ENCODE data around the gene FOSL2.

The FOSL2 gene

DNA sequence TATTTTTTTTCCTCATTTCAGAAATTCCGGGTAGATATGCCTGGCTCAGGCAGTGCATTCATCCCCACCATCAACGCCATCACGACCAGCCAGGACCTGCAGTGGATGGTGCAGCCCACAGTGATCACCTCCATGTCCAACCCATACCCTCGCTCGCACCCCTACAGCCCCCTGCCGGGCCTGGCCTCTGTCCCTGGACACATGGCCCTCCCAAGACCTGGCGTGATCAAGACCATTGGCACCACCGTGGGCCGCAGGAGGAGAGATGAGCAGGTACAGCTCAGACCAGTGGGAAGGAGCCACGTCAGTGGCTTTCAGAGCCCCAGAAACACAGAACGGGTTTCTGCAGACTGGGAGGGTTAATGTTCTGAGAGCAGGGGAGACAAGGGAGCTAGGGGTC, 11.4 kb downstream of the FOSL2 start:
- WGBS (ENCODE audit: insufficient coverage, insufficient read length), result no CpG with 5 or more reads among the region's 11 CpGs
- Histone ChIP-seq H3K9me3 (ENCODE audit: control insufficient read depth, insufficient read depth, low read length) (no peaks in the 10 kb centered on the region), H3K27ac (ENCODE audit: low read length) (no peak overlapping the region), H3K4me3 (ENCODE audit: low read length) (no peak overlapping the region), H3K27me3 (ENCODE audit: control insufficient read depth, insufficient read depth, low read length) (no peaks in the 10 kb centered on the region), H3K36me3 (ENCODE audit: control insufficient read depth, insufficient read depth, low read length) (no peaks in the 10 kb centered on the region), H3K4me1 (ENCODE audit: control insufficient read depth, insufficient read depth, low read length) (no peaks in the 10 kb centered on the region)
- no peak for DNase-seq (ENCODE audit: low read depth, low spot score)

DNA sequence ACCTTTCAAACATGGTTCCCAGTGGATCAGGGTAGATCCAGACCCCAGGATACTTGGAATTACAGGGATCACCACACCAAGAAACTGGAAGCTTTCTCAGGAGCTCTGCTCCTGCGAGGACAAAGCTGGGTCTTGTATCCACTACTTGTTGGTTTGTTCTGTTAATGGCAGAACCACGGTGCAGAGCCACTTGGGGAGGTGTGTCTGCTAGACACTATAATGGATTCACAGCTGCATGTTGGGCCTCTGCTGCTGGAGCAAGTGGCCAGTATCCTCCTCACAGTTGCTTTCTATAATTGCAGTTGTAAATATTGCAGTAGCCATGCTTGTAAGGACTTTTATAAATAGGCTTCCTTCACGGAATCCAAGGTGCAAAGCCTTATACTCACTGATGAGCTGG, 12.9 kb downstream of the FOSL2 start:
- no peak for DNase-seq (ENCODE audit: low read depth, low spot score)
- no peaks in the 10 kb centered on the region for H3K9me3 ChIP-seq (ENCODE audit: control insufficient read depth, insufficient read depth, low read length)
- no peaks in the 10 kb centered on the region for H3K4me1 ChIP-seq (ENCODE audit: control insufficient read depth, insufficient read depth, low read length)
- no peaks in the 10 kb centered on the region for H3K27me3 ChIP-seq (ENCODE audit: control insufficient read depth, insufficient read depth, low read length)
- H3K4me3 ChIP-seq (ENCODE audit: low read length), result no peak overlapping the region
- no CpG with 5 or more reads among the region's 3 CpGs for WGBS (ENCODE audit: insufficient coverage, insufficient read length)
- H3K27ac ChIP-seq (ENCODE audit: low read length), result no peak overlapping the region
- H3K36me3 ChIP-seq (ENCODE audit: control insufficient read depth, insufficient read depth, low read length), result no peaks in the 10 kb centered on the region

DNA sequence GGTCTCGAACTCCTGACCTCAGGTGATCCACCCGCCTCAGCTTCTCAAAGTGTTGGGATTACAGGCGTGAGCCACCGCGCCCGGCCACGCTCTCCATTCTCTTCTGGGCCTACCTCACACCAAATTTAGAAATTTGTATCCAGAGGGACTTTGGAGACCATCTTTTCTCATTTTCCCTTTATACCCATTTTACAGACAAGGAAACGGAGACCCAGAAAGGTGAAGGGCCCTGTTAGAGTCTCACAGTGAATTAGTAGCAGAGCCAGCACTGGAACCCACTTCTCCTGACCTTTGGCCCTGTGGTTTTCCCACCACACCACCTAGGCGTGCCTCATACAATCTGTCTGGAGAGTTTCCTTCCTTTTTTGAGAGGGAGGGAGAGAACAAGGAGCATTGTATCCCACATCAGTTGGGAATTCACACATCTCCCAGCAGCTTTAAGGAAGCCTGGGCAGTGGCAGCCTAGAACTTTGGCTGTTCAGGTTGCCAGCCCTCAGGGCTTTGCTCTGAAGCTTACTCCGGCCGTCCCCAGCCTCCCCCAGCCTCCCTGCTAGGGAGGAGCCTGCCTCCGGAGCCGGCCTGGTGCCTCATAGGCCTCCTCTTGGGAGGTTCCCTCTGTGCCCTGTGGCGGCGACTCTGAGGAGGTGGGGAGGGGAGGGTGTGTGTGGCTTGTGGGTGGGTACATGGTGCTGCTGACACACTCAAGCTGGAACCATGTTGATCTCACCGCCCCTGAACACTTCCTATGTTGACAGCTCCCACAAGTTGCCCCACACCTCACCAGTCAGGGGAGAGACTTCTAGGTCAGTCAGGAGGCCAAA, 13.8 kb downstream of the FOSL2 start:
- DNase-seq (ENCODE audit: low read depth, low spot score), result no peak
- Histone ChIP-seq H3K4me3 (ENCODE audit: low read length) (no peak overlapping the region), H3K9me3 (ENCODE audit: control insufficient read depth, insufficient read depth, low read length) (no peaks in the 10 kb centered on the region), H3K36me3 (ENCODE audit: control insufficient read depth, insufficient read depth, low read length) (no peaks in the 10 kb centered on the region), H3K27ac (ENCODE audit: low read length) (no peak overlapping the region), H3K27me3 (ENCODE audit: control insufficient read depth, insufficient read depth, low read length) (no peaks in the 10 kb centered on the region), H3K4me1 (ENCODE audit: control insufficient read depth, insufficient read depth, low read length) (no peaks in the 10 kb centered on the region)
- WGBS (ENCODE audit: insufficient coverage, insufficient read length), result no CpG with 5 or more reads among the region's 16 CpGs

DNA sequence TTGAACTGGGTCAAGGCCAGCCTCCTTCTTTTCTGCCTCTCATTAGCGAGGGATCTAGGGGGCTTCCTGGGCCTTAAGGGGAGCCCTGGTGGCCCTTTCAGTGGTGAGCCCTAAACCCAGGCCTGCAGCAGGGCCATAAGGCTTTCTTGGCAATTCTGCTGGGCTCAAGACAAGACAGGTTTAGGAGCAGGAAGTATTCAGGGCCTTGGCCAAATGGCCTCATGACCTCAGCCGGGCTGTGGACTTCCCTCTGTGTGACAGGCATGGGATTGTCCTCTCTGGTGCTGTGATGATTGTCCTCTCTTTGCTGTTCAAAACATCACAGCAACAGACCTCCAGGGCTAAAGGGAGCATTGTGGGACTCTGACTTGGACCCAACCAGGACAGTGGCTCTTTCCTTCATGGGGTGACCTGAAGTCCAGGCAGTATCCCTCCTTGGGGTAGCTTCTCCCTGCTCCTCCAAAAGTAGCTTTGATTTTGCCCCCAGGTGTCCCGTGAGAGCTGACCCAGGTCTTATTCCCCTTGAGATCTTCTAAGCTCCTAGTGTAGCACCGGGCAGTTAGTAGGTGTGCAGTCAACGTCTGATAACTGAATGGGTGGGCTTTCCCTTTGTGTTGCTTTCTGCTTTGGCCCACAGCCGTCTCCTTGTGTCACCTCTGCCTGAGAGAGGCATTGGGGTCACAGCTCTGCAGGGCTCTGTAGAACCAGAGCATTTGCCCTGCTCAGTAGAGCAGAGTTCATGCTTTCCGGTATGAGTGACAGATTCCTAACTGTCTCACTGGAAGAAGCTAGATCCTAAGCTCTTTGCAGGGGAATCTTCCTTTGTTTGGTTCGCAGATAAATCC, 14.7 kb downstream of the FOSL2 start:
- Histone ChIP-seq H3K27ac (ENCODE audit: low read length) (no peak overlapping the region), H3K27me3 (ENCODE audit: control insufficient read depth, insufficient read depth, low read length) (no peaks in the 10 kb centered on the region), H3K4me1 (ENCODE audit: control insufficient read depth, insufficient read depth, low read length) (no peaks in the 10 kb centered on the region), H3K36me3 (ENCODE audit: control insufficient read depth, insufficient read depth, low read length) (no peaks in the 10 kb centered on the region), H3K9me3 (ENCODE audit: control insufficient read depth, insufficient read depth, low read length) (no peaks in the 10 kb centered on the region), H3K4me3 (ENCODE audit: low read length) (no peak overlapping the region)
- DNase-seq (ENCODE audit: low read depth, low spot score), result no peak
- no CpG with 5 or more reads among the region's 8 CpGs for WGBS (ENCODE audit: insufficient coverage, insufficient read length)

DNA sequence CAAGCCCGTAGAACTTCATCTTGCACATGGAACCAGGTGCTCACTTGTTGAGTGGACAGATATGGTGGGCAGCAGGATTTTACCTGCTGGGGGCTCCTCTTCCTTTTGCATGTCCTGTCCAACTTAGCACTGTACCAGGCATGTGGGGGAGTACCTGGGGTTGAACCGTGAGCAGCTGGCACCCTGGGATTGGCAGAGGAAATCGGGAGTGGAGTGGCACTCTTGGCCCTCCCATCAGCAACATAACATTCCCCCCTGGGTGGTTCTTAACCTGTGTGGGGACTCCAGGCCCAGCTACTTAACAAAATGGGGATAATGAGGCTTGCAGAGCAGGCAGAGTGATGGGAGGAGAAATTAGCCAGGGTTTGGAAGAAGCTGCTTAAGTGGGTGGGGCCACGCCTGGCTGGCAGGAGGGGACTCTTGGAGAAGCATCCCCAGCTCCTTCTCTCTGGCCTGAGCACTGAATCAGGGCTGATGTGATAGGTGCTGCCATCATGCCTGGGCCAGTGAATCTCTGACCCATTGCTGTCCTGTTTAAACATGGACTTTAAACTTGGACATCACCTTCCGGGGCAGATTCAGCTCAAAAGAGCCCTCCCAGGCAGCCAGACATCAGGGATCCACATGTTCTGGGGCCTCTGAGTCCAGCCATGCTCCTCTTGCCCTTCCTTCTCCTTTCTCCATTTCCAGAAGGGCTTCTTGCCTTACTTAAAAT, 15.5 kb downstream of the FOSL2 start:
- Histone ChIP-seq H3K36me3 (ENCODE audit: control insufficient read depth, insufficient read depth, low read length) (no peaks in the 10 kb centered on the region), H3K4me3 (ENCODE audit: low read length) (no peak overlapping the region), H3K9me3 (ENCODE audit: control insufficient read depth, insufficient read depth, low read length) (no peaks in the 10 kb centered on the region), H3K4me1 (ENCODE audit: control insufficient read depth, insufficient read depth, low read length) (no peaks in the 10 kb centered on the region), H3K27me3 (ENCODE audit: control insufficient read depth, insufficient read depth, low read length) (no peaks in the 10 kb centered on the region), H3K27ac (ENCODE audit: low read length) (no peak overlapping the region)
- no CpG with 5 or more reads among the region's 5 CpGs for WGBS (ENCODE audit: insufficient coverage, insufficient read length)
- DNase-seq (ENCODE audit: low read depth, low spot score), result no peak

DNA sequence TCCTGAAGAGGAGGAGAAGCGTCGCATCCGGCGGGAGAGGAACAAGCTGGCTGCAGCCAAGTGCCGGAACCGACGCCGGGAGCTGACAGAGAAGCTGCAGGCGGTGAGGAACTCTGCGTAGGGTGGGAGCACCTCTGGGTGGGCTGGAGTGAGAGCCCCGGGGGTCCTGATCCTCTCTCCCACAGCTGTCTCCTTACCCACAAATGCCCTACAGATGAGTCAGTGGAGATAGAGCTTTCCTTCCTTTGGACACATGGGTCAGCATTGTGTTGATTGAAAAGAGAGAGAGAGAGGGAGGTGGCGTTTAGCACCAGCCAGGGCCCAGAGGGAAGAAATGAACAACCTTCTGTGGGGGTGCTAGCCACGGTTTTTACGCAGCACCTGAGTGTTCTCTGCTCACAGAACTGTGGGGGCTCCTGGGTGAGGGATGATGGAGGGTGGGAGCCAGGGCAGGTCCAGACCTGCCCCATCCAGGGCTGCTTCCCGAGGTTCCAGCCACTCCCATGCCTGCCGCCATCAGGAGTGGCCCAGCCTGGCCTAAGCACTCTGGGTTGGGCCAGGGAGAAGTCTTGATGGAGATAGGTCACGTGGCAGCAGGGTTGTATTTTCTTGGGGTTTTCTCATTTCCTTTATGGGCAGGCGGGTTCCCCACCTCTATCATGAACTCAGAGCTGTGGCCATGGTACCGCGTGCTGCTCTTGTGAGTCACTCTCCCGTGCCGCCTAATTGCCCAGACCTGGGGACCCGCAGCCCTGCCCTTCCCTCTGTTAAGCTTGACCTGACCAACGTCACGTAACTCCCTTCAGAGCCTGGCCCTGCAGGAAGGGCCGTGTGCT, 16.3 kb downstream of the FOSL2 start:
- no peak overlapping the region for H3K4me3 ChIP-seq (ENCODE audit: low read length)
- DNase-seq (ENCODE audit: low read depth, low spot score), result no peak
- no peaks in the 10 kb centered on the region for H3K27me3 ChIP-seq (ENCODE audit: control insufficient read depth, insufficient read depth, low read length)
- WGBS (ENCODE audit: insufficient coverage, insufficient read length), result no CpG with 5 or more reads among the region's 26 CpGs
- no peaks in the 10 kb centered on the region for H3K36me3 ChIP-seq (ENCODE audit: control insufficient read depth, insufficient read depth, low read length)
- H3K4me1 ChIP-seq (ENCODE audit: control insufficient read depth, insufficient read depth, low read length), result peaks cover 4% of the 10 kb centered on the region; the same call in 1 of the 2 replicates
- H3K9me3 ChIP-seq (ENCODE audit: control insufficient read depth, insufficient read depth, low read length), result no peaks in the 10 kb centered on the region
- no peak overlapping the region for H3K27ac ChIP-seq (ENCODE audit: low read length)

DNA sequence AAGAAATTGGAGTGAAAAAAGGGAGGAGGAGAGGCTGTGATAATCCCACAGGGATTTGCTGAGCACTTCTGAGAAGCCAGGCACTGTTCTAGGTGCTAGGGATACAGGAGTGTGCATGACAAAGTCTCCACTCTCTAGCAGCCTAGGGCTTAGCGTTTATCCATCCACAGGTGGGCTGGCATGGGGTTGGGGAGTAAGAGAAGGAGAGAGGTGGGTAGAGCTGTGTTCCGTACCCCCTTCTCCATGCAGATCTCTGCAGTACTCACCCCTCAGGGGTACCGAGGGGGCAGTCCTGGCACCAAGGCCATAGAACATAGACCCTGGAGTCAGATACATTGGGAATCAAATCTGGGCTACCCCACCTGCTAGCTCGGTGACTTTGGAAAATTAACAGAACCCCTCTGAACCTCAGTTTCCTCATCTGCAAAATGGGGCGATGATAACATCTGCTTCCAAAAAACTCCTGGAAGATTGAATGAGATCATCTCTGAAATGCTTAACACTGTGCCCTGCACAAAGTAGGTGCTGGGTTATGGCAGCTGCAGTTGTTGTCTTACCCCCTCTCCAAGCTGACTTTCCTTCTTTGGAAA, 18.6 kb downstream of the FOSL2 start:
- Histone ChIP-seq H3K36me3 (ENCODE audit: control insufficient read depth, insufficient read depth, low read length) (no peaks in the 10 kb centered on the region), H3K27ac (ENCODE audit: low read length) (no peak overlapping the region)

DNA sequence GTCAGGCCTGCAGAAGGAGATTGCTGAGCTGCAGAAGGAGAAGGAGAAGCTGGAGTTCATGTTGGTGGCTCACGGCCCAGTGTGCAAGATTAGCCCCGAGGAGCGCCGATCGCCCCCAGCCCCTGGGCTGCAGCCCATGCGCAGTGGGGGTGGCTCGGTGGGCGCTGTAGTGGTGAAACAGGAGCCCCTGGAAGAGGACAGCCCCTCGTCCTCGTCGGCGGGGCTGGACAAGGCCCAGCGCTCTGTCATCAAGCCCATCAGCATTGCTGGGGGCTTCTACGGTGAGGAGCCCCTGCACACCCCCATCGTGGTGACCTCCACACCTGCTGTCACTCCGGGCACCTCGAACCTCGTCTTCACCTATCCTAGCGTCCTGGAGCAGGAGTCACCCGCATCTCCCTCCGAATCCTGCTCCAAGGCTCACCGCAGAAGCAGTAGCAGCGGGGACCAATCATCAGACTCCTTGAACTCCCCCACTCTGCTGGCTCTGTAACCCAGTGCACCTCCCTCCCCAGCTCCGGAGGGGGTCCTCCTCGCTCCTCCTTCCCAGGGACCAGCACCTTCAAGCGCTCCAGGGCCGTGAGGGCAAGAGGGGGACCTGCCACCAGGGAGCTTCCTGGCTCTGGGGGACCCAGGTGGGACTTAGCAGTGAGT, 19.4 kb downstream of the FOSL2 start:
- no peak overlapping the region for H3K4me3 ChIP-seq (ENCODE audit: low read length)
- peaks cover 6% of the 10 kb centered on the region; the same call in 1 of the 2 replicates for H3K4me1 ChIP-seq (ENCODE audit: control insufficient read depth, insufficient read depth, low read length)
- H3K36me3 ChIP-seq (ENCODE audit: control insufficient read depth, insufficient read depth, low read length), result no peaks in the 10 kb centered on the region
- no peak for DNase-seq (ENCODE audit: low read depth, low spot score)
- no peaks in the 10 kb centered on the region for H3K9me3 ChIP-seq (ENCODE audit: control insufficient read depth, insufficient read depth, low read length)
- no CpG with 5 or more reads among the region's 27 CpGs for WGBS (ENCODE audit: insufficient coverage, insufficient read length)
- H3K27me3 ChIP-seq (ENCODE audit: control insufficient read depth, insufficient read depth, low read length), result no peaks in the 10 kb centered on the region
- H3K27ac ChIP-seq (ENCODE audit: low read length), result no peak overlapping the region

More for the DNA sequence above, 18.6 kb downstream of the FOSL2 start:
- Histone ChIP-seq H3K4me1 (ENCODE audit: control insufficient read depth, insufficient read depth, low read length) (peaks cover 6% of the 10 kb centered on the region; the same call in 1 of the 2 replicates), H3K4me3 (ENCODE audit: low read length) (no peak overlapping the region), H3K9me3 (ENCODE audit: control insufficient read depth, insufficient read depth, low read length) (no peaks in the 10 kb centered on the region), H3K27me3 (ENCODE audit: control insufficient read depth, insufficient read depth, low read length) (no peaks in the 10 kb centered on the region)
- DNase-seq (ENCODE audit: low read depth, low spot score), result no peak
- WGBS (ENCODE audit: insufficient coverage, insufficient read length), result no CpG with 5 or more reads among the region's 5 CpGs

DNA sequence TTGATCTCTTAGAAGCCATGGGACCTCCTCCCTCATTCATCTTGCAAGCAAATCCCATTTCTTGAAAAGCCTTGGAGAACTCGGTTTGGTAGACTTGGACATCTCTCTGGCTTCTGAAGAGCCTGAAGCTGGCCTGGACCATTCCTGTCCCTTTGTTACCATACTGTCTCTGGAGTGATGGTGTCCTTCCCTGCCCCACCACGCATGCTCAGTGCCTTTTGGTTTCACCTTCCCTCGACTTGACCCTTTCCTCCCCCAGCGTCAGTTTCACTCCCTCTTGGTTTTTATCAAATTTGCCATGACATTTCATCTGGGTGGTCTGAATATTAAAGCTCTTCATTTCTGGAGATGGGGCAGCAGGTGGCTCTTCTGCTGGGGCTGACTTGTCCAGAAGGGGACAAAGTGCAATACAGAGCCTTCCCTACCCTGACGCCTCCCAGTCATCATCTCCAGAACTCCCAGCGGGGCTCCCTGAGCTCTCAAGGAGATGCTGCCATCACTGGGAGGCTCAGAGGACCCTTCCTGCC, 20.0 kb downstream of the FOSL2 start:
- WGBS (ENCODE audit: insufficient coverage, insufficient read length), result no CpG with 5 or more reads among the region's 6 CpGs
- DNase-seq (ENCODE audit: low read depth, low spot score), result no peak
- no peak overlapping the region for H3K4me3 ChIP-seq (ENCODE audit: low read length)
- no peaks in the 10 kb centered on the region for H3K27me3 ChIP-seq (ENCODE audit: control insufficient read depth, insufficient read depth, low read length)
- no peak overlapping the region for H3K27ac ChIP-seq (ENCODE audit: low read length)
- H3K9me3 ChIP-seq (ENCODE audit: control insufficient read depth, insufficient read depth, low read length), result no peaks in the 10 kb centered on the region
- peaks cover 6% of the 10 kb centered on the region; the same call in 1 of the 2 replicates for H3K4me1 ChIP-seq (ENCODE audit: control insufficient read depth, insufficient read depth, low read length)
- H3K36me3 ChIP-seq (ENCODE audit: control insufficient read depth, insufficient read depth, low read length), result no peaks in the 10 kb centered on the region

Data from iPS DF 6.9 (cell line).